NOMO-1 (cell line): Measurements from ENCODE around the gene TCTN1.

Source experiments
- DNase-seq, 2 experiments: peaks; one replicate each; lab custom pipeline; 2025; ENCODE audit not compliant: unreplicated experiment in 2 of 2; lab: John Stamatoyannopoulos, UW

The TCTN1 gene

DNA sequence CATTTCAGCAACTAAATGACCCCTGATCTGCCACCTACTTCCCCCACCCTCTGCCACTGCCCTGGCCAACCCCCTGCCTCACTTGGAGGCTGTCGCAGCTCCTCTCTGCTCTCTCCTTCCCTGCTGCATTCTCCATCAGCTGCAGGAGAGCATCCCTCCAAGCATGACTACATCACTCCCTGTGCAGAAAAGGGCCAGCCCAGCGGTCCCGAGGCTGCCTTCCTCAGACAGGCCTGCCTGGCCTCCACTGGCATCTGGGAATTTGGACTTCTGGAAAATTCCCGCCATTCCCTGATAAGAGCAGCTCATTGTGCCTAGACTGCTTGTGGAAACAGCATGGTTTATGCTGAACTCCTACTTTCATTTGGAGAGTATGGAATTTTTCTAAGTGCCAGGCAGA is 62.2 kb downstream of the TCTN1 start:
- DNase-seq, result no peak

DNA sequence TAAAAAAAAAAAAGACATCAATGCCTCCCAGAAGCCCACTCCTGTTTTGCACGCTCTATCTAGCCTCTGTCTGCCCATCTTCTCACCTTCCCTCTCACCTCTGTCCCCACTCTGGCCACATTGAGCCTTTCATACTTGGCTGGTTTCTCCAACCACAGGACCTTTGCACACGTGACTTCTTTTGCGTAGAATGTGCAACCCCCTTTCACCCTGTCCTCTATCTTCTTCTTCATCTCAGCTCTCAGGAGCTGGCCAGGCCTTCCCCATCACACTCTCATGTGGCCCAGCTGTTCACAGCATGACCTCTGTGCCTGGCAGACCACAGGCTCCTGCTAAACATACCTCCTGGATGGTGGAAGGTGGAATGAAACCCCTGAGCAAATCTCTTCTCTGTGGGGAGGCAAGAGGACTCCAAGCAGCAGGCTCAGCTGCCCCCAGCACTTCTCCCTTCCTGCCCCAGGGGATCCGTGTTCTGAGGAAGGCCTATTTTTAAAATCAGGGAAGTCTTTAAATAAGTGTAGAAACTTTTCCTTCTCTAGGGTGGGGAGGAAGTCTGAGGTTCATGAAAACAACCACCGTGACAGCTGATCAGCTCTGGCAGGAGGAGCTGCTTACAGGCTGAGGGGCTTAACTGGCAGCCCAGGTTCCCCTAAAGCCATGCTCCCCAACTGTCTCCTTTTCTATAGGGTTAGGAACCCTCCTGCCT is 63.4 kb downstream of the TCTN1 start:
- DNase-seq, result peak; percentile 69 to 84

DNA sequence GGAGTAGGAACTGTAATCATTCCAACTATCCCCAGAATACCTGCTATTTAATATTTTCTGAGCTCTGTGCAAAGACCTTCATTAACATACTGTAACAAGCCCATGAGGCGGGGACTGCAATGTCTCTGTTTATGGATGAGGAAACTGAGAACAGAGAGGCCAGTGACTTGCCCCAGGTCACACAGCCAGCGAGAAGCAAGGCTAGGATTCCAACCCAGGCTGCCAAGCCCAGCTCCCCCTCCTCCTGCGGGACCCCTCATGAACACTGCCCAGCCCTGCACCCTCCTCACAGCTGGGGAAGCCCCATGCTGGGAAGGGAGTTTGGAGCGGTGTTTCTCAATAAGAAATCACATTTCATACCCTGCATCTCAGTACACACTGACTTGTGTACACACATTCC is 64.1 kb downstream of the TCTN1 start:
- DNase-seq, result no peak

DNA sequence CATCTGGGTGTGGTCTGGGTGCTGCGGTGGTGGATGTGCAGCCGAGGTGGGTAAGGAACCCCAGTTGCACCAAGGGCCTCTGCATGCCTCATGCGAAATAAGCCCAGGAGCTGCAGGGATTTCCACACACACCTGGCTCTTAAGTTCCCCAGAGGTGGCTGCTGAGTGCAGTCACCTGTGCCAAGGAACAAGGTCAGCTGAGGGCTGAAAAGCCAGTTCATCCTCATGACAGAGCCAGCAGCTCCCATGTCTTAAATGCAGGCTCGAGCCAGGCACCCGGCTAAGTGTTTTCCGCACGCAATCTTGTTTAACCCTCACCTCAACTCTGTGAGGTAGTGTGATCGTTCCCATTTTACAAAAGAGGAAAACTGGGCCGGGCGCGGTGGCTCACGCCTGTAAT is 65.3 kb downstream of the TCTN1 start:
- no peak for DNase-seq

DNA sequence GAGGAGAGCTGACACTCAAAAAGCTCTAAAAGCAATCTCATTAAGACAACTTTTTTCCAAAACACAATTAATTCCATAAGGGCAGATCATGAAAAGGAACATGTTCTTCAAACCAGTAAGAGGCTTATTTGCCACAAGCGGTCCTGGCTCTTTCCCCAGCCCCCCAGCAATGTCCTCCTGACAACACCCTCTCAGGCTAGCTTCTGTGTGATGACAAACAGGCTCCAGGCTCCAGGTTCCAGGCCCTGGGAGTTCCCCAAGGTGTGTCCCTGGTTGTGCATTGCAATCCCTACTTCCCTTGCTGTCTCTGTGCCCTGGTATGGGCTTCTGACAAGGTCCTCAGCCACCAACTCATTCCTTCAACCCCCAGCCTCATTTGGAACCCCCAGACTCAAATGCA is 66.1 kb downstream of the TCTN1 start:
- DNase-seq, result no peak

DNA sequence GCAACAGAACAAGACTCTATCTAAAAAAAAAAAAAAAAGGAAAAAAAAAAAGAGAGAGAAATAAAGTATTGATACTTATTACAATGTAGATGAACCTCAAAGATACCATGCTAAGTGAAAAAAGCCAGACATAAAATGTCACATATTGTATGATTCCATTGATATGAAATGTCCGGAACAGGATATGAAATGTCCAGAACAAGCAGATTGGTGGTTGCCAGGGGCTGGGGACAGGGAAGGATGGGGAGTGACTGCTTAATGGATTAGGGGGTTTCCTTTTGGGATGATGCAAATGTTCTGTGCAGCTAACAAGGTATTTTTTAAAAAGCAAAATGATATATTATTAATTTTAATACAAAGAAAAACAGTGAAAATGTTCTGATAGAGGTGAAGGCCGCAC is 70.0 kb downstream of the TCTN1 start:
- no peak for DNase-seq

DNA sequence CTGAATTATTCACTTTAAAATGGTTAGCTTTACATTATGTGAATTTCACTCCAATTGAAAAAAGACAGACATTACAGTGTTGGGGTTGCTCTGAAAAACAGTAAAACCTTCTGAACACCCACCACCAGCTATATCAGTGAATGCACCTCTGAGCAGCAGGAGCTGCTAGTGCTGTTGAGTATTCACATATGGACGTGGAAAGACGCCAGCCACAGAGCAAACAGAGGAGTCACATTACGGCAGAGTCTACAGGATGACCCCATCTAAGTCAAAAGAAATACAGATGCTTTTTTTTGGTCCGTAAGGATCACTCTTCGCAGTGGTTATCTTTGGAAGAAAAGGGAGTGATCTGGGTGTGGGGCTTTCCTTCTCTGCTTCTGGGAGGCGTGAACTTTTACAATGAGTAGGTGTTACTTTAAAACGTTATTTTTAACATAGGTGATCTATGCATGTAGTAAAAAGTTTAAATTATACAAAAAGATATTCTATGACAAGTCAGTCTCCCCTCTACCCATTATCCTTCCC is 70.4 kb downstream of the TCTN1 start:
- DNase-seq, result no peak

DNA sequence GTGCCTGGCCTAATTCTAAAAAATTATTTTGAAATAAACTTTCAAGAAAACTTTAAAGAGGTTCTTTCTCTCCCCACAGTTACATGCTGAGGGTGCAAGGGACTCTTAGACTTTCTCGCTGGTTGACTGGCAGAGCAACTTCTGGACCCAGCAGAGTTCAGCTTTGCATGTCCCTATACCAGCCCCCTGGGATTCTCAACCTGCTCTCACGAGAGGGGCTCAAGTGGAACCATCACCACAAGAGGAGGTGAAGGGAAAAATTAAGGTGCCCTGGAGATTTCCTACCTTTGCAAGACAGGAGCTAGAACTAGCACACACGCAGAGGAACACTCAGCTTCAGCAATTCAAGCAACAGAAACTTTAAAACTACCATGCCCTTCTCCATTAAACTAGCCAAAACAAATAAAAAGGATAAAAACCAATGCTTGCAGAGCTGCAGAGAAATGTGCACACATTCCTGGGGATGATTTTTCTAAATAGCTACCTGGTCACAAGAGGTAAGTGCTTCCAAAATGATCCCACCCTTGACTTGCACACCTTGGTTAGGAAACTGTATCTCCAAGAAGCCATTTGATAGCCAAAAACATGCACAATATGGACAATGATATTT is 72.5 kb downstream of the TCTN1 start:
- DNase-seq, result no peak

DNA sequence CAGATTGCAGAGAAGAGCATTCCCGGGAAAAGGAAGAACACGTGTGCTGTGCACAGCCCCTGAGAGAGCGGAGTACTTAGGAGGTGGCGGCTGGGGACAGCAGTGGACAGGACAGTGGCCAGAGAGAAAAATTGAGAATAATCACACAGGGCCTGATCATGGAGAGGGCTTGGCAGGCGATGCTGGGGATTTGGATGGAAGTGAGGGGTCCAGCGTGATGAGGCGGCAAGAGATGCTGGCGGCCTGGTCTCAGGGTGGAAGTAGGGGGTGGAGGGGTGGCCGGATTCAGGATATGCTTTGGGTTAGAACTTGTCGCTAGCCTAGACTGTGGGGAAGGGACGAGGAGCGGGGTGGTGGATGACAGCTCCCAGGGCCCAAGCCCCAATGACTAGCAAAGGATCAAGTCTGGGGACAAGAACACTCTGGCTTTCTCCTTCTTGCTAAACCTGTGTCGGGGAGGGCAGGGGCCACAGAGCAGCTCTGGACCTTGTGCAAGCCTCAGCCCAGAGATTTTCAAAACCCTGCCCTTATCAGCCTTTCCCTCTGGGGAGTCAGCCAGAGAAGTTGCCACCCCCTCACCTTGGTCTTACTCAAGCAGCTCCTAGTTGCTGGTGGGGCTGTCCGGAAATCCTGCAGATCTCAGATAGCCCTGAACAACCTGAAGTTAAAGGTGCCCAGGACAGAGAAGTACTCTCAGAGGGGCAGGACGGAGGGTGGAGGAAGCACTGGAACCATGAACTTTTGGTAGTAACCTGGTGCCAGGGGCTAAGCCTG is 73.7 kb downstream of the TCTN1 start:
- DNase-seq, result no peak

DNA sequence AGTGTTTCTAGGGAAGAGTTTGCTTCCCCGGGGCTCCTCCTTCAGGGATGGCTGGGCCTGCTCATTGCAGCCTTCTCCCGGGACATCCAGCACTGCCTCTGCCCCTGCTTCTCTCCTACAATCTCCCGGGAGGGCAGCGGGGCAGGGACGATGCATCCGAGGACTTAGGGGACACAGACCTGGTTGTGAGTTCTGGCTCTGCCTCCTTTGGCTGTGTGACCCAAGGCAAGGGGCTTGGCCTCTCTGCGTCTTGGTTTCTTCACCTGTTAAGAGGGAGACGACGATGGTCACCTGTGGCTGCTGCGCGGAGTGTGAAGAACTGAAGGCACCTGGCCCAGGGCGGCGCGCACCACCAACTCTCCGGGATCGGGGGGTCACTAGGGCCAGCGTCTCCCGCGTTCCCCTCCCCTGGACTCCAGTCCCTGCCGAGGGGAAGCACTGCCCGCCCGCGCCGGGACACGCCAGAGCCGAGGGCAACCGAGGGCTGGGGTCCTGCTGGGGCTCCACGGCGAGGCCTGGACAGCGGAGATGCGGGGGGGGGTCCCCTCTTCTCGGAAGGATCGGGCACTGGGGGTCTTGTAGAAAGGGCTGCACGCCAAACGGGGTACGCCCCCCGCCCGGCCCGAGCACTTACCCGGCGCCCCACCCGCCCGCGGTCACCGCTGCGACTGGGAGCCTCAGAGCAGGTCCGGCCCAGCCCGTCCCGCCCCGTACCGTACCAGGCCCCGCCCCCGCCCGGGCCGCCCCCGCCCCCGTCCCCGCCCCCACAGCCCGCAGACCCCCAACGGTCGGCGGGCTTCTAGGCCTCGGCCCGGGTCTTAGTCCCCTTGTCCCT is 74.7 kb downstream of the TCTN1 start, which contains the start of gene HVCN1:
HVCN1 (minus strand) TSS at position 670 of the 835 bp plus-strand sequence. CDS start 5,870 bp downstream, outside the sequence.
- no peak for DNase-seq

DNA sequence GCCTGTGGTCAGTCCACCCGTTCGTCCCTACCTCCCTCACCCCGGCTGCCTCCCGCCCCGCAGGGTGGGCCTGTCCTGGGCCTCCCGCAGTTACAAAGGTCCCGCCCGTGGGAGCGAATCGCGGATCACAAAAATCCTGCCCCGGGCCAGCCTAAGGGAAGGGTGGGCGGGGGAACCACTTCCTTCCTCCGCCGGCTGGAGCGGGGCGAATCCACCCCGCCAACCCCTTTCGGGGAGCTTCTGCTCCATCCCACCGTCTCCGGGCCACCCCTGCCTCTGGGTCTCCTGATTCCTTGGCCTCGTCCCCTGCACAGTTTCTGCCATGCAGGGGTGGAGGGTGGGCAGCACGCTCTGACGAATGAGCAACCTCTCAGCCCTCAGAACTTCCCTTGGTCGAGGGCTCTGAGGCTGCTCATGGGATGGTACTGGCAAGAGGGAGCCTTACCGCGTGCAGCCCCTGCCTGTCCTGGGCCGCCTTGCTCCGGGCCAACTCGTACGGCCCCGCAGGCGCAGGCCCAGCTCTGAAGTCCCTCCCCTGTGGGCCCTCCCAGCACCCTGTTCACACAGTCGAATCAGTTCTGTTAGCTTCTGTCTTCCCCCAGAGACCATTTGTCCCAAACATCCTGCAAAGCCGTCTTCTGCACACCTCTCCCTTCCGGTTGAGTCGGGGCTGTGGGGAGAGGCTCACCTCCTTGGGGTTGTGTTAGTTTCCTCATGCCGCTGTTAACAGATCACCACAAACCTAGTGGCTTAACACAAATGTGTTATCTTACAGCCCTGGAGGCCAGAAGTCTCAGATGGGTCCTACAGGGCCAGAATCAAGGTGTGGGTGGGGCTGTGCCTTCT is 75.6 kb downstream of the TCTN1 start:
- DNase-seq, result peak; percentile 46 to 66

DNA sequence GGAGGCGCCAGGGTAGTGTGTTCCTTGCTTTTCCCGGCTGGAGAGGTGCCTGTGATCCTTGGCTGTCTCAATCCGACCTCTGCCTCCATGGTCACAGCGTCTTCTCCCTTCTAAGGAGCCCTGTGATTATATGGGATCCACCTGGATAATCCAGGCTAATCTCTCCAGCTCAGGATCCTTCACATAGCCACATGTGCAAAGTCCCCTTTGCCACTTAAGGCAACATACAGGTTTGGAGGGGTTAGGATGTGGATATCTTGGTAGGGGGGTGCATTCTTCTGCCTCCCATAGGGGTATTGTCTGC is 76.2 kb downstream of the TCTN1 start:
- no peak for DNase-seq

DNA sequence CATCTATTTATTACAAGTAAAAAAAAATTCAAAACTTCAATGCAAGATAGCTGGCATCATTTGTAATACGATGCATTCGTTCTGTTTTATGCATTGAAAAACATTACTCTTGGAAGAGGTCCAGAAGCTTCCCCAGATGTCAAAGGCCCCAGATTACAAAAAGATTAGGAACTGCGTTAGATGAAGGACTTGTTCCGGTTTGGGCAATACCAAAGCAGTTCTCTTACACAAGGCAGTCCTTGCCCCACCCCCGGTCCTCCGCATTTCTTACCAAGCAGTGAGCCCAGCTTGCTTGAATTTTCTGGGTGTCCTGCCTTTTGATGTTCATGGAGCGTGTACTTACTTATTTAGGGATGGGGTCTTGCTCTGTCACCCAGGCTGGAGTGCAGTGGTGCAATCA is 79.8 kb downstream of the TCTN1 start:
- peak; percentile 90 to 93 for DNase-seq

DNA sequence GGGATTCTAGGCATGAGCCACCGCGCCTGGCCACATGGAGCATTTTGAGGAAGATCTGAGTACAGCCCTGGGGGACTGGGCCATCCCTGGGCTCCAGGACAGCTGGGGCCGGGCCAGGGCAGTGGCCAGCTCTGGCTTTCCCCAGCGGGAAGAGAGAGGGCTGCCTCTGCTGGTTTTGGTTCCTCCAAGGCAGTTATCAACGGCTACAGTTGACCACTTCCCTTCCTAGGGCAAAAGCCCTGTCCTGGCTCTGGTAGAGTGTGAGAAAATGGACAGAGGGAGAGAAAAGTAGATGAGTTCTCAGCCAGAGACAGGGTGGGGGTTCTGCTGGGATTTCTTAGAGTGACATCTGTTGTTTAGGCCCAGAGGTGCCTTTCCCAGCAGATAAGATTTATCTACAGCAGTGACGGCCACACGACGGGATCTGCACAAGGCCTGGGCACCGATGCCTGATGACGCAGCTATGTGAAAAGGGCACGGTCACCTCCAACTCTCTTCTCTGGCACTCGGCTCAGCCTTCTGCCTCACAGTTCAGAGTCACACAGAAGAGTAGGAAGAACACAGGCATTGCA is 80.5 kb downstream of the TCTN1 start:
- peak; percentile 63 to 69 for DNase-seq

DNA sequence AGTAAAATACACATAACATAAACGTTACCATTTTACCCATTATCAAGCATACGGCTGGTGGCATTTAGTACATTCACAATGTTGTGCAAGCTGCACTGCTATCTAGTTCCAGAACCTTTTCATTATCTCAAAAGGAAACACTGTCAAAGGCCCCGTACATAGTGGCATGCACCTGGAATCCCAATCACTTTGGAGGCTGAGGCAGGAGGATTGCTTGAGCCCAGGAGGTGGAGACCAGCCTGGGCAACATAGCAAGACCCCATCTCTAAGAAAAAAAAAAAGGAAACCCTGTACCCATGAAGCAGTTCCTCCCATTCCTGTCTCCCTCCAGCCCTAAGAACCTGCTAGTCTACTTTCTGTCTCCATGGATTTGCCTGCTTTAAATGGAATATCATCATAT is 82.4 kb downstream of the TCTN1 start:
- no peak for DNase-seq

DNA sequence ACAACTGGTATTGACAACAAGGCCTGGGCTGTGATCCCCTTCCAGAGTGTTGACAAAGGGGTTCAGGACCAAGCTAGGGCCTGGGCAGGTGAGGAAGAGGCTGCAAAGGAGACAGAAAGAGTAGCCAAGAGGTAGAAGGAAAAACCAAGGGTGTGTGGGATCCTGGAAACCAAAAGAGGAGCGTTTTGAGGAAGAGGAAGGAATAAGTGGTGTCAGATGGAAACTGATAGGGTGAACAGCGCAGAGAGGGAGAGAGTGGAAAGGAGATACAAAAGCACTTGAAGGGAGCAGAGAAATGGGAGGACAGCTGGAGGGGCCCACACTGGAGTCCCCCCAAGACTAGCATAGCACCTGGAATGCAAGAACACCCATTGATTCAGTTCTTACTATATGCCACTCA is 83.3 kb downstream of the TCTN1 start:
- DNase-seq, result no peak

DNA sequence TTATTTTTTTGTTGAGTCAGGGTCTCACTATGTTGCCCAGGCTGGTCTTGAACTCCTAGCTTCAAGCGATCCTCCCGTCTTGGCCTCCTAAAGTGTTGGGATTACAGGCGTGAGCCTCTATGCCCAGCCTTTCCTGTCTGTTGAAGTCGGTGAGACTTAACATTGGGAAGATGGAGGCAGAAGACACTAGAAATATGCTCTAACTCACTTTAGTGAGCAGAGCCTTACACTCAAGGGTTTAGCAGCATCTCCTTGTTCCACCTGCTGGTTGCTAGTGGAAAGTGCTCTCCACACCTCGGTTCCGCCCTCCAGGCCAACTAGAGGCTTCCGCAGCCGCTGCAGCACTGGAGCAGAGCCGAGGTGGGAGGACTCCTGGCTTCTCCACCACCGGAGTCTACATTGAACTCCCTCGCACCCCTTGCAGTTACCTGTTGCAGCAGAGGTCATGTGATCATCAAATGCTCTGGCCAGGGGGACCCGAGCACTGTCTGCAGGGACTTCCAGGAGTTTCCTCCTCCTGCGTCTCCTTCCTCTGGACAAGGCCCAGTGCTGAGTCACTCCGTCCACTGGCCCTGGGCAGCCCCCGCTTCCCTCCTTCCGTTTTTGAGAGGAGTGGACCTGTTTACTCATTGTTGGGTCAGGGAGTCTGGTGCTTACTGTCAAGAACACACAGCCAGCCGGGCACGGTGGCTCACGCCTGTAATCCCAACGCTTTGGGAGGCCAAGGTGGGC is 84.4 kb downstream of the TCTN1 start:
- peak; percentile 86 to 95 for DNase-seq
